CD14-positive monocyte (primary cell): ENCODE data around the gene CD96. TPM values are rescaled to one million over a fixed set of nuclear protein-coding genes. Genes with fewer than 3 reads are reported as not detected.

Experiments used
- DNase-seq, 3 donors: peaks; one replicate each; pipeline ENCODE4 v3.0.0-alpha.2; 2011 to 2022
- H2AFZ ChIP-seq: 2 replicates; pipeline ENCODE4 v1.6.0; 2012; ENCODE audit warnings: mild to moderate bottlenecking, low read depth, low read length, inconsistent platforms; ENCODE audit not compliant: insufficient read depth, poor library complexity, severe bottlenecking
- H3K27ac ChIP-seq, 2 donors: 1 replicate in 1 of 2; 2 replicates in 1 of 2; pipeline ENCODE4 v1.5.1; 2012 to 2013; ENCODE audit warnings: low read length in 2 of 2, control low read depth in 1 of 2, inconsistent platforms in 1 of 2, low read depth in 1 of 2, mild to moderate bottlenecking in 1 of 2
- H3K27me3 ChIP-seq, 2 donors: one replicate each; pipeline versions ENCODE4 v1.6.0 to v1.6.1; 2011 to 2013; ENCODE audit warnings: low read length in 2 of 2; ENCODE audit not compliant: control insufficient read depth in 2 of 2, insufficient read depth in 2 of 2
- H3K36me3 ChIP-seq, 2 donors: replicated peaks in 1 of 2; 1 replicate in 1 of 2; 2 replicates in 1 of 2; pipeline versions ENCODE4 v1.5.1 to v1.6.1; 2012 to 2013; ENCODE audit warnings: low read length in 2 of 2, control low read depth in 1 of 2, inconsistent platforms in 1 of 2, mild to moderate bottlenecking in 1 of 2; ENCODE audit not compliant: insufficient read depth in 2 of 2, control insufficient read depth in 1 of 2
- H3K4me1 ChIP-seq, 2 donors: 1 replicate in 1 of 2; 2 replicates in 1 of 2; pipeline versions ENCODE4 v1.5.1 to v1.6.1; 2012 to 2013; ENCODE audit warnings: low read length in 2 of 2, control low read depth in 1 of 2, inconsistent platforms in 1 of 2, mild to moderate bottlenecking in 1 of 2, moderate library complexity in 1 of 2; ENCODE audit not compliant: insufficient read depth in 2 of 2, control insufficient read depth in 1 of 2
- H3K4me2 ChIP-seq: replicated peaks from 2 replicates; pipeline ENCODE3; 2012; ENCODE audit warnings: low read length, moderate library complexity, mild to moderate bottlenecking; ENCODE audit not compliant: poor library complexity, severe bottlenecking; ENCODE audit errors: extremely low read depth
- H3K4me3 ChIP-seq, 3 experiments: fragments of 200-600 bp in 1 of 3; sonication (generic) in 1 of 3; replicated peaks in 1 of 3; 1 replicate in 2 of 3; 2 replicates in 1 of 3; pipeline ENCODE4 v1.5.1; 2011 to 2013; ENCODE audit warnings: low read length in 3 of 3, mild to moderate bottlenecking in 3 of 3, control low read depth in 2 of 3, low read depth in 2 of 3, inconsistent platforms in 1 of 3, moderate library complexity in 1 of 3
- H3K79me2 ChIP-seq: 2 replicates; pipeline ENCODE4 v1.6.0; 2012; ENCODE audit warnings: mild to moderate bottlenecking, control low read depth, inconsistent platforms, low read length, moderate library complexity; ENCODE audit not compliant: insufficient read depth
- H3K9ac ChIP-seq: 2 replicates; pipeline ENCODE4 v1.6.0; 2017; ENCODE audit warnings: low read length, mild to moderate bottlenecking; ENCODE audit not compliant: insufficient read depth, poor library complexity, severe bottlenecking
- H3K9me3 ChIP-seq, 2 donors: replicated peaks in 1 of 2; 1 replicate in 1 of 2; 2 replicates in 1 of 2; pipeline versions ENCODE4 v1.5.1 to v1.6.1; 2012 to 2013; ENCODE audit warnings: low read length in 2 of 2, control low read depth in 1 of 2; ENCODE audit not compliant: control insufficient read depth in 1 of 2, insufficient read depth in 1 of 2
- H4K20me1 ChIP-seq: 2 replicates; pipeline ENCODE4 v1.6.0; 2012; ENCODE audit warnings: mild to moderate bottlenecking, low read length, control low read depth, moderate library complexity; ENCODE audit not compliant: insufficient read depth
- H3K27ac Mint-ChIP-seq, 7 donors: one replicate each; pipeline ENCODE4 v1.8.0; 2020; ENCODE audit warnings: mild to moderate bottlenecking in 7 of 7, mixed read lengths in 7 of 7, moderate library complexity in 6 of 7, inconsistent platforms in 2 of 7
- H3K27me3 Mint-ChIP-seq, 3 donors: one replicate each; pipeline ENCODE4 v1.8.0; 2021 to 2022; ENCODE audit warnings: low read depth in 3 of 3, mild to moderate bottlenecking in 3 of 3, mixed read lengths in 3 of 3, moderate library complexity in 3 of 3, inconsistent platforms in 1 of 3
- H3K36me3 Mint-ChIP-seq, 2 donors: one replicate each; pipeline ENCODE4 v1.8.0; 2020; ENCODE audit warnings: mixed read lengths in 2 of 2, inconsistent platforms in 1 of 2, mild to moderate bottlenecking in 1 of 2
- H3K4me1 Mint-ChIP-seq: one replicate; pipeline ENCODE4 v1.8.0; 2020; ENCODE audit warnings: mild to moderate bottlenecking, mixed read lengths
- H3K4me3 Mint-ChIP-seq, 2 donors: one replicate each; pipeline ENCODE4 v1.8.0; 2020; ENCODE audit warnings: mild to moderate bottlenecking in 2 of 2, mixed read lengths in 2 of 2, moderate library complexity in 1 of 2
- H3K9me3 Mint-ChIP-seq, 7 donors: one replicate each; pipeline ENCODE4 v1.8.0; 2020 to 2022; ENCODE audit warnings: mixed read lengths in 7 of 7, mild to moderate bottlenecking in 6 of 7, moderate library complexity in 6 of 7, inconsistent platforms in 2 of 7
- CTCF ChIP-seq: fragments of 200-600 bp; IDR thresholded peaks from one replicate; pipeline ENCODE4 v1.8.0; 2022; ENCODE audit warnings: antibody characterized with exemption, mild to moderate bottlenecking
- WGBS: methylation state at CpG from one replicate; pipeline ENCODE4 v1.1.5; 2013; ENCODE audit warnings: missing lambda C conversion rate; ENCODE audit not compliant: insufficient coverage; 5-methylcytosine and 5-hydroxymethylcytosine counted together
- intact Hi-C, 2 donors: fragments of 100-400 bp; cut with micrococcal nuclease; formaldehyde crosslinking; loops; one replicate each; pipeline versions ENCODE4 v1.15.0 to v1.15.1; 2023
- polyA plus RNA-seq, 3 donors: library from polyadenylated mRNA; depleted of rRNA in 1 of 3; unstranded in 2 of 3; stranded (reverse) in 1 of 3; fragments of 300-500 nt in 2 of 3; fragments of >200 nt in 1 of 3; fragmentation: Illumina TruSeq in 2 of 3; gene quantifications; 1 replicate in 2 of 3; 2 replicates in 1 of 3; pipeline ENCODE4 v1.2.3, GENCODE V29; 2012 to 2021

CD96 gene
- polyA plus RNA-seq, 3 donors: 0.05 to 0.97 (median 0.33) TPM

GRCh38 chr3:111636366-111636885 is 94.4 kb downstream of the CD96 start:
- Histone ChIP-seq H3K27me3 (no peaks in the 10 kb centered on the region), H3K36me3 (no peaks in the 10 kb centered on the region), H3K79me2 (no peaks in the 10 kb centered on the region), H2AFZ (no peak overlapping the region), H3K4me1 (no peaks in the 10 kb centered on the region), H3K9ac (no peak overlapping the region), H3K27ac (no peak overlapping the region), H3K4me2 (no peak overlapping the region), H3K4me3 (no peak overlapping the region), H4K20me1 (no peaks in the 10 kb centered on the region), H3K9me3 (peaks cover 0 to 6% of the 10 kb centered on the region in 2 donors)
- H3K4me3 Mint-ChIP-seq: no peak overlapping the region
- DNase-seq: no peak
- H3K27me3 Mint-ChIP-seq: peaks cover 0 to 3% (median 2%) of the 10 kb centered on the region in 3 donors
- 95% methylated on average over 3 of the region's 4 CpGs for WGBS
- intact Hi-C loops: no loop called here
- H3K27ac Mint-ChIP-seq: no peak overlapping the region
- H3K9me3 Mint-ChIP-seq: peaks cover 0 to 12% (median 7%) of the 10 kb centered on the region in 7 donors
- no peaks in the 10 kb centered on the region for H3K36me3 Mint-ChIP-seq
- TF ChIP-seq CTCF: no peak
- no peaks in the 10 kb centered on the region for H3K4me1 Mint-ChIP-seq

- Histone ChIP-seq H3K27ac (no peak overlapping the region), H3K4me3 (no peak overlapping the region), H3K79me2 (no peaks in the 10 kb centered on the region), H2AFZ (no peak overlapping the region), H3K27me3 (no peaks in the 10 kb centered on the region), H3K4me1 (no peaks in the 10 kb centered on the region), H3K36me3 (no peaks in the 10 kb centered on the region), H3K9me3 (peaks cover 8 to 9% of the 10 kb centered on the region in 2 donors), H4K20me1 (no peaks in the 10 kb centered on the region), H3K9ac (no peak overlapping the region), H3K4me2 (no peak overlapping the region)
- intact Hi-C loops: no loop called here
- Mint-ChIP-seq H3K27ac (no peak overlapping the region), H3K9me3 (peaks cover 7 to 33% (median 20%) of the 10 kb centered on the region in 7 donors), H3K4me1 (no peaks in the 10 kb centered on the region), H3K27me3 (peaks cover 0 to 3% (median 2%) of the 10 kb centered on the region in 3 donors), H3K4me3 (no peak overlapping the region), H3K36me3 (no peaks in the 10 kb centered on the region)
- no peak for DNase-seq
- TF ChIP-seq CTCF: no peak
- WGBS: 80% methylated on average over 2 of the region's 4 CpGs
Measured at GRCh38 chr3:111639316-111639715, 97.3 kb downstream of the CD96 start.
